ENCODE data around the gene LRRC71. TPM values are rescaled to one million over a fixed set of nuclear protein-coding genes. Genes with fewer than 3 reads are reported as not detected.

The LRRC71 gene
- total RNA-seq, 1 donor = 0.36 TPM

GRCh38 chr1:156905176-156905575 lies 15.3 kb upstream of the LRRC71 start:
- no peaks in the 10 kb centered on the region for H3K27me3 ChIP-seq (ENCODE audit: insufficient read depth, low read length)
- TF ChIP-seq, protein P1, sequence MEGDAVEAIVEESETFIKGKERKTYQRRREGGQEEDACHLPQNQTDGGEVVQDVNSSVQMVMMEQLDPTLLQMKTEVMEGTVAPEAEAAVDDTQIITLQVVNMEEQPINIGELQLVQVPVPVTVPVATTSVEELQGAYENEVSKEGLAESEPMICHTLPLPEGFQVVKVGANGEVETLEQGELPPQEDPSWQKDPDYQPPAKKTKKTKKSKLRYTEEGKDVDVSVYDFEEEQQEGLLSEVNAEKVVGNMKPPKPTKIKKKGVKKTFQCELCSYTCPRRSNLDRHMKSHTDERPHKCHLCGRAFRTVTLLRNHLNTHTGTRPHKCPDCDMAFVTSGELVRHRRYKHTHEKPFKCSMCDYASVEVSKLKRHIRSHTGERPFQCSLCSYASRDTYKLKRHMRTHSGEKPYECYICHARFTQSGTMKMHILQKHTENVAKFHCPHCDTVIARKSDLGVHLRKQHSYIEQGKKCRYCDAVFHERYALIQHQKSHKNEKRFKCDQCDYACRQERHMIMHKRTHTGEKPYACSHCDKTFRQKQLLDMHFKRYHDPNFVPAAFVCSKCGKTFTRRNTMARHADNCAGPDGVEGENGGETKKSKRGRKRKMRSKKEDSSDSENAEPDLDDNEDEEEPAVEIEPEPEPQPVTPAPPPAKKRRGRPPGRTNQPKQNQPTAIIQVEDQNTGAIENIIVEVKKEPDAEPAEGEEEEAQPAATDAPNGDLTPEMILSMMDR (IDR thresholded peaks at IDR 0.05; ENCODE audit: extremely low read depth, low read depth, low read length) = no peak
- no peak overlapping the region for H3K4me3 ChIP-seq (ENCODE audit: insufficient read depth, low read length)
- DNase-seq (ENCODE audit: insufficient read length, low spot score, missing footprints) = no peak
- H3K79me2 ChIP-seq (ENCODE audit: insufficient read depth, low read length) = peaks cover 68% of the 10 kb centered on the region
- no peak overlapping the region for H3K4me2 ChIP-seq (ENCODE audit: insufficient read depth, low read length)
- H3K9me3 ChIP-seq (ENCODE audit: low read depth, low read length) = no peaks in the 10 kb centered on the region
- no peak overlapping the region for H3K27ac ChIP-seq (ENCODE audit: low read depth, low read length)
- H4K20me1 ChIP-seq (ENCODE audit: insufficient read depth, low read length) = peaks cover 7% of the 10 kb centered on the region
- peaks cover 51% of the 10 kb centered on the region for H3K4me1 ChIP-seq (ENCODE audit: insufficient read depth, low read length)
- H3K36me3 ChIP-seq (ENCODE audit: insufficient read depth, low read length) = peaks cover 46% of the 10 kb centered on the region
- H2AFZ ChIP-seq (ENCODE audit: low read length) = no peak overlapping the region

DNA sequence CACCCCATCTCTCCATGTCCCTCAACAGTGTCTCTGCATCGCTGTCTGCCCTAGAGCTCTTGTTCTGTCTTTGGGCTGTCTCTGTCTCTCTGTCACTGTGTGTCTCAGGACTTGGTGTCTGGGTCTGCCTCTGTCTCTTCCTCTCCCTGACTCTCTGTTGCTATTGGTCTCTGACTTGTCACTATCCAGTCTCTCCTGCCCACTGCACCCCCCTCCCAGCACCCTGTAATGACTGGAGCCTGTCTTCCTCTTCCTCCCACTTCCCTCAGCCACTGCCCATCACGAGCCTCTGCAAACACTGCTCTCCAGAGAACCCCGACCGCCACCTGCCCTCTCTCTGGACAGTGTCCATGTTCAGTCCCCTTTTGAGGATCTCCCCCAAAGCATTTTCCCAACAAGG lies 14.8 kb upstream of the LRRC71 start:
- peaks cover 64% of the 10 kb centered on the region for H3K79me2 ChIP-seq (ENCODE audit: insufficient read depth, low read length)
- DNase-seq (ENCODE audit: insufficient read length, low spot score, missing footprints) = no peak
- no peak overlapping the region for H3K4me2 ChIP-seq (ENCODE audit: insufficient read depth, low read length)
- no peaks in the 10 kb centered on the region for H3K9me3 ChIP-seq (ENCODE audit: low read depth, low read length)
- TF ChIP-seq, protein P1 (IDR thresholded peaks at IDR 0.05; ENCODE audit: extremely low read depth, low read depth, low read length) = no peak
- peaks cover 46% of the 10 kb centered on the region for H3K4me1 ChIP-seq (ENCODE audit: insufficient read depth, low read length)
- H3K27me3 ChIP-seq (ENCODE audit: insufficient read depth, low read length) = no peaks in the 10 kb centered on the region
- no peak overlapping the region for H3K27ac ChIP-seq (ENCODE audit: low read depth, low read length)
- peaks cover 48% of the 10 kb centered on the region for H3K36me3 ChIP-seq (ENCODE audit: insufficient read depth, low read length)
- H4K20me1 ChIP-seq (ENCODE audit: insufficient read depth, low read length) = peaks cover 7% of the 10 kb centered on the region
- no peak overlapping the region for H3K4me3 ChIP-seq (ENCODE audit: insufficient read depth, low read length)
- no peak overlapping the region for H2AFZ ChIP-seq (ENCODE audit: low read length)

GRCh38 chr1:156906206-156906906 lies 14.1 kb upstream of the LRRC71 start:
- no peak for DNase-seq (ENCODE audit: insufficient read length, low spot score, missing footprints)
- peaks cover 39% of the 10 kb centered on the region for H3K4me1 ChIP-seq (ENCODE audit: insufficient read depth, low read length)

GRCh38 chr1:156908541-156908940 lies 11.9 kb upstream of the LRRC71 start:
- Histone ChIP-seq H3K4me3 (ENCODE audit: insufficient read depth, low read length) (no peak overlapping the region), H3K4me1 (ENCODE audit: insufficient read depth, low read length) (peaks cover 32% of the 10 kb centered on the region), H3K79me2 (ENCODE audit: insufficient read depth, low read length) (peaks cover 35% of the 10 kb centered on the region), H2AFZ (ENCODE audit: low read length) (no peak overlapping the region), H3K36me3 (ENCODE audit: insufficient read depth, low read length) (peaks cover 62% of the 10 kb centered on the region), H3K27me3 (ENCODE audit: insufficient read depth, low read length) (no peaks in the 10 kb centered on the region), H3K27ac (ENCODE audit: low read depth, low read length) (no peak overlapping the region), H3K4me2 (ENCODE audit: insufficient read depth, low read length) (no peak overlapping the region), H4K20me1 (ENCODE audit: insufficient read depth, low read length) (peaks cover 7% of the 10 kb centered on the region), H3K9me3 (ENCODE audit: low read depth, low read length) (no peaks in the 10 kb centered on the region)
- TF ChIP-seq, protein P1 (IDR thresholded peaks at IDR 0.05; ENCODE audit: extremely low read depth, low read depth, low read length) = no peak
- DNase-seq (ENCODE audit: insufficient read length, low spot score, missing footprints) = no peak

More at GRCh38 chr1:156906206-156906906, 14.1 kb upstream of the LRRC71 start:
- no peak overlapping the region for H2AFZ ChIP-seq (ENCODE audit: low read length)
- H3K36me3 ChIP-seq (ENCODE audit: insufficient read depth, low read length) = peaks cover 49% of the 10 kb centered on the region
- peaks cover 57% of the 10 kb centered on the region for H3K79me2 ChIP-seq (ENCODE audit: insufficient read depth, low read length)
- H4K20me1 ChIP-seq (ENCODE audit: insufficient read depth, low read length) = peaks cover 7% of the 10 kb centered on the region
- no peaks in the 10 kb centered on the region for H3K27me3 ChIP-seq (ENCODE audit: insufficient read depth, low read length)
- no peaks in the 10 kb centered on the region for H3K9me3 ChIP-seq (ENCODE audit: low read depth, low read length)
- no peak overlapping the region for H3K4me3 ChIP-seq (ENCODE audit: insufficient read depth, low read length)
- H3K27ac ChIP-seq (ENCODE audit: low read depth, low read length) = peak overlapping the region; percentile 63
- TF ChIP-seq, protein P1 (IDR thresholded peaks at IDR 0.05; ENCODE audit: extremely low read depth, low read depth, low read length) = no peak
- H3K4me2 ChIP-seq (ENCODE audit: insufficient read depth, low read length) = no peak overlapping the region

Data from osteoblast (primary cell).